Right lobe of liver (tissue), 4 donors: ENCODE measurements around the gene SCGB1A1.

Experiments
- CTCF ChIP-seq, 4 donors: fragments of 200-600 bp in 3 of 4; fragments of 450-650 bp in 1 of 4; IDR thresholded peaks; one replicate each; pipeline versions ENCODE4 v1.5.1 to v1.8.0; 2016 to 2022; ENCODE audit warnings: antibody characterized with exemption in 4 of 4, mild to moderate bottlenecking in 2 of 4
- POLR2A ChIP-seq: fragments of 450-650 bp; IDR thresholded peaks from one replicate; pipeline ENCODE4 v1.6.1; 2017; ENCODE audit warnings: antibody characterized with exemption, mild to moderate bottlenecking
- donor health status: DM: no; HTN: no; CAD: no.
- donor health status: DM: no; HTN: no; CAD: no.
- donor health status: DM: no; HTN: yes; CAD: no.

DNA sequence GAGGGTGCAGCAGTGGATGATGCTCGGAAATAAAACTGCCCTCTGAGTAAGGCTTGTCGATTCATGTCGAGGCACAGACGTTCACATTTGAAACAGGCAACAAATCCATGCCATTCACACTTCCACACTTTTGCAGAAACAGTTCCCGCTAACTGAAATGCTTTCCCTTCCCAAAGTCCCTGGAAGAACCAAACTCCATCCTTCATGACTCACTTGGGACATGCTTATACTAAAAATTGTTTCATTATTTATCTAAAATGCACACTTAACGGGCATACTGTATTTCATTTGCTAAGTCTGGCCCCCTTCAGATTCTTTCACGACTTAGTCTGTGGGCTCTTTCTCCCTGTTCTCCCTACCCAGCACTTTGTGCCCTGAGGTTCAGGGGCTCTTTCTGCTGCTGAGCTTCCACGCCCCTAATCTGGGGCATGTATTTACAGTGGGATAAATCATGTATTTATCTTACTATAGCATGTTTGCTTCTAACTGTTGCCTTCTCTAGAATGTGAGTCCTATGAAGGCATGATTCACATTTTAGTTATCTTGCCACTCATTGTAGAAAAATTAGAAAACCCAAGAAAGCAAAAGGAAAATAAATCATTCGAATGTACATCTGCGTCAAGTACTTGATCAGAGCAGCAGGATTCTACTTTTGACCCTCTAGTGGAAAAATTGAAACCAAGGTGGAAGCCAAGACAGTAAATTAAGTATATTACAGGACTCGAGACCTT, 12.5 kb downstream of the SCGB1A1 start:
- TF ChIP-seq CTCF (IDR thresholded peaks at IDR 0.05) (no peak), POLR2A (no peak)
